Activated CD8-positive, alpha-beta memory T cell treated with anti-CD3 and anti-CD28 coated beads, Interleukin-2, amount 50 U/mL, for 4 hours (primary cell): ENCODE measurements around the gene GREB1.
A peak's percentile ranks its signal among the peaks of the same experiment; 100 is the strongest.

ENCODE experiments used
- DNase-seq: peaks from one replicate; pipeline ENCODE4 v3.0.0-alpha.2; 2020

GREB1 gene

GRCh38 chr2:11581797-11582611 lies 48.2 kb downstream of the GREB1 start:
- no peak for DNase-seq

GRCh38 chr2:11582612-11582861 lies 48.7 kb downstream of the GREB1 start:
- no peak for DNase-seq

GRCh38 chr2:11582862-11583752 lies 49.3 kb downstream of the GREB1 start:
- DNase-seq, result peak; percentile 53

GRCh38 chr2:11583840-11584524 lies 50.1 kb downstream of the GREB1 start:
- DNase-seq, result peak; percentile 72

GRCh38 chr2:11584525-11585056 lies 50.7 kb downstream of the GREB1 start:
- no peak for DNase-seq

- DNase-seq, result no peak
These were observed 51.2 kb downstream of the GREB1 start for GRCh38 chr2:11585071-11585470.

- DNase-seq, result no peak
These were observed 54.6 kb downstream of the GREB1 start for GRCh38 chr2:11588228-11589110.

GRCh38 chr2:11589316-11589940 lies 55.6 kb downstream of the GREB1 start:
- no peak for DNase-seq

GRCh38 chr2:11590193-11590592 lies 56.3 kb downstream of the GREB1 start:
- no peak for DNase-seq

GRCh38 chr2:11591091-11591490 lies 57.2 kb downstream of the GREB1 start:
- no peak for DNase-seq

GRCh38 chr2:11592671-11593574 lies 59.1 kb downstream of the GREB1 start:
- DNase-seq, result no peak

- no peak for DNase-seq
These were observed 63.0 kb downstream of the GREB1 start for GRCh38 chr2:11596801-11597200.

GRCh38 chr2:11597538-11598225 lies 63.8 kb downstream of the GREB1 start:
- no peak for DNase-seq

GRCh38 chr2:11598228-11598731 lies 64.4 kb downstream of the GREB1 start:
- DNase-seq, result no peak

- DNase-seq, result no peak
These were observed 68.8 kb downstream of the GREB1 start for GRCh38 chr2:11602563-11603204.

GRCh38 chr2:11610624-11611242 lies 76.9 kb downstream of the GREB1 start:
- no peak for DNase-seq

GRCh38 chr2:11611251-11611650 lies 77.4 kb downstream of the GREB1 start:
- DNase-seq, result no peak

GRCh38 chr2:11612553-11613215 lies 78.8 kb downstream of the GREB1 start:
- DNase-seq, result no peak
